K562 (cell line): ENCODE results near the gene FMNL2.

Experiments used
- TEAD4 ChIP-seq, 2 experiments: sonication (generic) in 1 of 2; formaldehyde crosslinking in 1 of 2; IDR thresholded peaks; 2 replicates each; pipeline versions ENCODE4 v1.6.1 to v1.8.0; 2012 to 2022; ENCODE audit warnings: borderline replicate concordance in 1 of 2, inconsistent platforms in 1 of 2, low read length in 1 of 2, mild to moderate bottlenecking in 1 of 2, missing genetic modification reagents in 1 of 2
- ZSCAN29 ChIP-seq: fragments of 450-650 bp; IDR thresholded peaks from 2 replicates; pipeline ENCODE4 v1.6.1; 2017

- TF ChIP-seq ZSCAN29 (no peak), TEAD4 (IDR thresholded peaks at IDR 0.05; ENCODE audit: low read length) (no peak), TEAD4 (CRISPR knock-in tag; IDR thresholded peaks at IDR 0.05; ENCODE audit: borderline replicate concordance) (no peak)
Observed at GRCh38 chr2:152307863-152308262, 27.1 kb upstream of the FMNL2 start.
